GM10266 (cell line): ENCODE data around the gene HDAC10.

ENCODE experiments used
- DNase-seq: peaks from one replicate; pipeline ENCODE4 v3.0.0; 2012; ENCODE audit errors: extremely low spot score
- CTCF ChIP-seq: IDR thresholded peaks from 2 replicates; pipeline ENCODE4 v1.5.1; 2012; ENCODE audit warnings: mild to moderate bottlenecking, low read depth; ENCODE audit not compliant: control insufficient read depth, insufficient read depth; ENCODE audit errors: missing control alignments

The HDAC10 gene

GRCh38 chr22:50213263-50213662 is 37.8 kb downstream of the HDAC10 start:
- no peak for TF ChIP-seq CTCF
- no peak for DNase-seq

- no peak for DNase-seq
- TF ChIP-seq CTCF, result no peak
Observed at GRCh38 chr22:50211147-50211546, 39.9 kb downstream of the HDAC10 start.

- TF ChIP-seq CTCF, result no peak
- no peak for DNase-seq
Observed at GRCh38 chr22:50210378-50211139, 40.5 kb downstream of the HDAC10 start.

- peak; percentile 89 for TF ChIP-seq CTCF
- DNase-seq, result peak; percentile 89
Observed at GRCh38 chr22:50209893-50210292, 41.2 kb downstream of the HDAC10 start.

- TF ChIP-seq CTCF, result no peak
- no peak for DNase-seq
Observed at GRCh38 chr22:50208939-50209892, 41.8 kb downstream of the HDAC10 start.

GRCh38 chr22:50208430-50208938 is 42.6 kb downstream of the HDAC10 start:
- no peak for TF ChIP-seq CTCF
- no peak for DNase-seq
